Memory B cell (primary cell): ENCODE data around the gene SLFNL1.
A peak's percentile ranks its signal among the peaks of the same experiment; 100 is the strongest.

Experiments used
- ATAC-seq: fragments of 150-1000 bp; cut with Tn5 transposase; 2 replicates; pipeline ENCODE4 v1.10.0; 2021; ENCODE audit warnings: low read depth, mild to moderate bottlenecking, moderate library complexity
- DNase-seq, 2 donors: peaks; one replicate each; pipeline ENCODE4 v3.0.0; 2022; ENCODE audit warnings: low spot score in 2 of 2
- H3K27ac Mint-ChIP-seq: one replicate; pipeline ENCODE4 v1.8.0; 2022; ENCODE audit warnings: mild to moderate bottlenecking, moderate library complexity, mixed read lengths
- H3K27me3 Mint-ChIP-seq: one replicate; pipeline ENCODE4 v1.8.0; 2022; ENCODE audit warnings: mixed read lengths
- H3K36me3 Mint-ChIP-seq: one replicate; pipeline ENCODE4 v1.8.0; 2022; ENCODE audit warnings: mild to moderate bottlenecking, mixed read lengths
- H3K4me1 Mint-ChIP-seq: one replicate; pipeline ENCODE4 v1.8.0; 2022; ENCODE audit warnings: mixed read lengths
- H3K4me3 Mint-ChIP-seq: one replicate; pipeline ENCODE4 v1.8.0; 2022; ENCODE audit warnings: mild to moderate bottlenecking, moderate library complexity, mixed read lengths
- H3K9me3 Mint-ChIP-seq: one replicate; pipeline ENCODE4 v1.8.0; 2022; ENCODE audit warnings: mixed read lengths

Gene SLFNL1

DNA sequence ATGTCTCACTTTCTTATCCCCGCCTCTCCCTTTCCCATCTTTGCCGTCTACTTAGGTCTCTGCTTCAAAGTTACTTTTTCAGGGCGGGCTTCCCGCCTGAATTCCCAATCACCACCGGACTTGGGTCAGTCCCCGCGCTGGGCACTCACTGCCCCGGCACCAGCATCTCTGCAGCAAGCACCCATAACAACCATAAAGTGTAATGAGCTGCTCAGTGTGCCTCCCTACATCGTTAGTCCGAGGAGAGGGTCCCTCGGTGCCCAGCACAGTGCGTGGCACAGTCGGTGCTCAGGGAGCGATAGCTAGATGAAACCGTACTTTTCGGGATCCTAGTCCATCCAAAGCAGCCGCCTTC is 42.7 kb downstream of the SLFNL1 start:
- Mint-ChIP-seq H3K27ac (peak overlapping the region; percentile 86), H3K4me1 (peaks cover 17% of the 10 kb centered on the region), H3K27me3 (no peaks in the 10 kb centered on the region), H3K36me3 (peaks cover 5% of the 10 kb centered on the region), H3K4me3 (peak overlapping the region; percentile 88), H3K9me3 (no peaks in the 10 kb centered on the region)
- DNase-seq (peak in 1 of 2 donors; percentile 7), ATAC-seq (no peak)

DNA sequence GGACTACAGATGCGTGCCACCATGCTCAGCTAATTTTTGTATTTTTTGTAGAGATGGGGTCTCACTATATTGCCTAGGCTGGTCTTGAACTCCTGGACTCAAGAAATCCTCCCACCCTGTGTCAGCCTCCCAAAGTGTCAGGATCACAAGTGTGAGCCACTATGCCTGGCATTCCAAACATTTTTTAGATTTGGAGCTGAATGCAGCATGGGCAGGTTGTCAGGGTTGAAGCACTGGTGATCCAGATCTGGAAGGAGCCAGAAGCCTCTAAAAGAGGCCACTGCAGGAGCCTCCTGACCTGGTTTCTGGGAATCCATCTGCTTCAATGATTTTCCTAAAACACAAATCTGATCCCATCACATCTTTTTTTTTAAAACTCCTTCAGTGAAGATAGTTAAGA is 43.8 kb downstream of the SLFNL1 start:
- Mint-ChIP-seq H3K9me3 (no peaks in the 10 kb centered on the region), H3K27me3 (no peaks in the 10 kb centered on the region), H3K27ac (no peak overlapping the region), H3K4me3 (no peak overlapping the region), H3K4me1 (peaks cover 17% of the 10 kb centered on the region), H3K36me3 (no peaks in the 10 kb centered on the region)
- no peak for ATAC-seq
- DNase-seq: no peak

DNA sequence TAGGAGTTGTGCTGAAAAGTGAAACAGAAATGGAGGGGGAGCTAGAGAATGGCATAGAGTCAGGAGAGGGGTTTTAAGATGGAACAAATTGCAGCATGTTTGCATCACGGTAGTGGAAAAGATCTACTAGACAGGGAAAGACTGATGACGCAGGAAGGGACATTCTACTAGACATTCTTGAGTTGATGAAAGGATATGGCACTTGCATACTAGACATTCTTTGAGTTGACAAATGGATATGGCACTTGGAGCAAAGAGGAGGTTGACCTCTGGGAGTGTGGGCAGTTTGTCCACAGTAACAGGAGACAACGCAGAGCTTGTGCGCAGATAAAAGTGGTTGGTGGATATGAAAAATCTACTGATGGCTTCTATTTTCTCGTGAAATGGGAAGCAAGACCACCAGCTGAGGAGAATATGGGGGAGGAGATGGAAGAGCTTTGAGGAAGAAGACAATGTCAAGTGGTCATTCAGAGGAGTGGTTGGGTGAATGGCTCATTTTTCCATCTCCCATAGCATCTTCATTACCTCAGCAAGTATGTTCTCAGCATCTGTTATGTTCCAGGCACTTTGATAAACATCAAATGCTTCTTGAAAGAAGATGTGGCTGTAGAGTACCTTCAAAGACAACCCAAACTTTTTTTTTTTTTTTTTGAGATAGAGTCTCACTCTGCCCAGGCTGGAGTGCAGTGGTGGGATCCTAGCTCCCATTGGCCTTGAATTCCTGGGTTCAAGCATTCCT is 44.4 kb downstream of the SLFNL1 start:
- Mint-ChIP-seq H3K4me3 (no peak overlapping the region), H3K36me3 (no peaks in the 10 kb centered on the region), H3K27me3 (no peaks in the 10 kb centered on the region), H3K27ac (no peak overlapping the region), H3K9me3 (no peaks in the 10 kb centered on the region), H3K4me1 (peaks cover 16% of the 10 kb centered on the region)
- ATAC-seq (no peak), DNase-seq (no peak)

DNA sequence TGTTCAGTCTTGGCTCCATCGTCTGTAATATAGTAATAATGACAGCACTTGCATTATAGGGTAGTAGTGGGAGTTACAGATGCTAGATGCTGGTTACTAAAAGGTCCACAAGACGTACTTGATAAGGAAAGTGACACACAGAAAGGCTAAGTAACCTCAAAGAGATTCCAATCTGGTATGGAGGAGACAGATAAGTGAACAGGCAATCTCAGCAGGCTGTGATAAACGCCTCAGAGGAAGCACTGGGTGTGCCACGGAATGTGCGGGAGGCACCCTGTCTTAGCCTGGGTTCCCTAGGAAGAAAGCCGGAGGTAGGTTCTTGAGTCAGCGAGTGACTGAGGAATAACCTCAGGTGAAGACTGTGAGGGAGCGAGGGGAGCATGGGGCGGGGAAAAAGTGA is 46.6 kb downstream of the SLFNL1 start:
- Mint-ChIP-seq H3K4me1 (peaks cover 4% of the 10 kb centered on the region), H3K9me3 (no peaks in the 10 kb centered on the region), H3K27ac (no peak overlapping the region), H3K36me3 (no peaks in the 10 kb centered on the region), H3K27me3 (no peaks in the 10 kb centered on the region), H3K4me3 (no peak overlapping the region)
- ATAC-seq (no peak), DNase-seq (no peak)

DNA sequence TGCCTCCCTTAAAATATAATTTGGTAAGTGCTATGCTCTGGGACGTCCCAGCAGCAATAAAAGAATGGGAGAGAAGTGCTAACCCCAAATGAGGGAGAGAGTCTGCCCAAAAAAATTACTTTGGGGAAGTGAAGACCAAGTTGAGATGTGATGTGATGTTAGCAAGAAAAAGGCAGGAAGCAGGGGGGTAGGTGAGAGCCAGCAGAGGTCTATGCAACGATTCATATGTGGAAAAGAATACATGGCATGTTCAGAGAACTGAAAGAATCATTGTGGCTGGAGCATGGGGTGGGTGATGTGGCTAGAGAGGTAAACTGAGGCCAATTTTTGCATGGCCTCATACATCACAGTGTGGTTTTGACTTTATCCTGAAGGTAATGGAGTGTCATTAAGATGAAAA is 47.6 kb downstream of the SLFNL1 start:
- H3K36me3 Mint-ChIP-seq: no peaks in the 10 kb centered on the region
- no peak for ATAC-seq
- no peaks in the 10 kb centered on the region for H3K27me3 Mint-ChIP-seq
- no peaks in the 10 kb centered on the region for H3K9me3 Mint-ChIP-seq
- no peak for DNase-seq
- H3K4me3 Mint-ChIP-seq: no peak overlapping the region
- no peak overlapping the region for H3K27ac Mint-ChIP-seq
- H3K4me1 Mint-ChIP-seq: peaks cover 2% of the 10 kb centered on the region

DNA sequence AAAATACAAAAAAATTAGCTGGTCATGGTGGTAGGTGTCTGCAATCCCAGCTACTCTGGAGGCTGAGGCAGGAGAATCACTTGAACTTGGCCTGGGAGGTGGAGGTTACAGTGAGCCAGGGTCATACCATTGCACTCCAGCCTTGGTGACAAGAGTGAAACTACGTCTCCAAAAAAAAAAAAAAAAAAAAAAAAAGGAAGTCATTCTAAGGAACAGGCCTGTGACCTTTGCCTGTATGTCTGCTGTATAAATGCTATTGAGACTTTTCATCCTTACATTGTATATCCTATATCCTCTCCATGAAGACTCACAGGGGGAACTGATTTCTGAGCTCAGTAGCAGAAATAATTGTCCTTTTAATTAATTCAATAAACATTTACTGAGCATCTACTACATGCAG is 49.6 kb downstream of the SLFNL1 start:
- H3K27ac Mint-ChIP-seq: no peak overlapping the region
- H3K9me3 Mint-ChIP-seq: no peaks in the 10 kb centered on the region
- H3K36me3 Mint-ChIP-seq: no peaks in the 10 kb centered on the region
- H3K27me3 Mint-ChIP-seq: no peaks in the 10 kb centered on the region
- DNase-seq (no peak), ATAC-seq (no peak)
- peaks cover 7% of the 10 kb centered on the region for H3K4me1 Mint-ChIP-seq
- no peak overlapping the region for H3K4me3 Mint-ChIP-seq

DNA sequence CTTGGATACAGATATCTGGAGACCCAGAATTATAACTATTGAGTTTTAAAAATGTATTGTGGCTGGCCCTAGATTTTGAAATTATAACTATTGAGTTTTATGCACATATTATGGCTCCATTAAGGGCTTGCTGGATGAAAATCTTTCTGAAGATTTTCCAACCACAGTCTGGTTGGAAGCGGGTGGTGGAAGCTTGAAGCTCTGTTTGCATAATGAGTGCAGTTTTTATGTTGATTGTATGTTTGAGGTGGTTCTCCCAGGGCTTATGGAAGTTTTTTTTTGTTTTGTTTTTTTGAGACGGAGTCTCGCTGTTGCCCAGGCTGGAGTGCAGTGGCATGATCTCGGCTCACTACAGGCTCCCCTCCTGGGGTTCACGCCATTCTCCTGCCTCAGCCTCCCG is 52.1 kb downstream of the SLFNL1 start:
- peaks cover 7% of the 10 kb centered on the region for H3K4me1 Mint-ChIP-seq
- H3K36me3 Mint-ChIP-seq: no peaks in the 10 kb centered on the region
- no peaks in the 10 kb centered on the region for H3K9me3 Mint-ChIP-seq
- H3K27ac Mint-ChIP-seq: no peak overlapping the region
- no peak for ATAC-seq
- no peaks in the 10 kb centered on the region for H3K27me3 Mint-ChIP-seq
- H3K4me3 Mint-ChIP-seq: no peak overlapping the region
- DNase-seq: no peak

DNA sequence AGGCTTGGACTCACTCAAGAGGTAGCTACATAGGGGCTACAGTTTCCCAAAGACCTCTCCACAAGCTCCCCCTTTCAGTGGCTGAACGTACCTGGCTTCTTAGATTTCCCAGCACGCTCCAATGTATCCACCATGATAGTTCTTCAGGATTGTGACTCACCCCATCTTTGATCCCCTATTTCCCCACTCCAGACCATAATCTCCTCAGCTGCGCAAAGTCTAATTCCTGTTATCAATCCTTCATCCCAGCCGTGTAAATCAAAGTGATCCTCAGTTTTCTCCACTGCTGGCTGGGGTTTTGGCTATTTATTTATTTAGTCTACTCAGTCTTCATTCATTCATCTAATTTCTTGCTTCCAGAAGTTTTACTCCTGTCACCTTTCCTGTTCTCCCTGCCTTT is 55.1 kb downstream of the SLFNL1 start:
- DNase-seq (no peak), ATAC-seq (no peak)
- Mint-ChIP-seq H3K4me3 (no peak overlapping the region), H3K4me1 (peaks cover 7% of the 10 kb centered on the region), H3K27me3 (no peaks in the 10 kb centered on the region), H3K27ac (no peak overlapping the region), H3K36me3 (no peaks in the 10 kb centered on the region), H3K9me3 (no peaks in the 10 kb centered on the region)
